ENCODE measurements around the gene ASF1B.

Gene ASF1B

DNA sequence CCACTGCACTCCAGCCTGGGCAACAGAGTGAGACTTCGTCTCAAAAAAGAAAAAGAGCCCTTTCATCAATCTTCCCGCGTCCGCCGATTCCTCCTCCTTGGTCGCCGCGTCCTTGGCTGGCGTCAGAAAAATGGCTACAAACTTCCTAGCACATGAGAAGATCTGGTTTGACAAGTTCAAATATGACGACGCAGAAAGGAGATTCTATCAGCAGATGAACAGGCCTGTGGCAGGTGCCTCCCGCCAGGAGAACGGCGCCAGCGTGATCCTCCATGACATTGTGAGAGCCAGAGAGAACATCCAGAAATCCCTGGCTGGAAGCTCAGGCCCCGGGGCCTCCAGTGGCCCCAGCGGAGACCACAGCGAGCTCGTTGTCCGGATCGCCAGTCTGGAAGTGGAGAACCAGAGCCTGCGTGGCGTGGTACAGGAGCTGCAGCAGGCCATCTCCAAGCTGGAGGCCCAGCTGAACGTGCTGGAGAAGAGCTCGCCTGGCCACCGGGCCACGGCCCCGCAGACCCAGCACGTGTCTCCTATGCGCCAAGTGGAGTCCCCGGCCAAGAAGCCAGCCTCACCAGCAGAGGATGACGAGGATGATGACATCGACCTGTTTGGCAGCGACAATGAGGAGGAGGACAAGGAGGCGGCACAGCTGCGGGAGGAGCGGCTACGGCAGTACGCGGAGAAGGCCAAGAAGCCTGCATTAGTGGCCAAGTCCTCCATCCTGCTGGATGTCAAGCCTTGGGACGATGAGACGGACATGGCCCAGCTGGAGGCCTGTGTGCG lies 65.9 kb downstream of the ASF1B start:
- Histone ChIP-seq H2AFZ (ENCODE audit: low read length) (no peak overlapping the region), H3K4me2 (ENCODE audit: low read depth, low read length) (no peak overlapping the region), H3K27me3 (replicated peaks; ENCODE audit: insufficient read depth, low read length) (peaks cover 12% of the 10 kb centered on the region; the same call in 1 of the 2 replicates), H3K9me2 (replicated peaks; ENCODE audit: insufficient read depth, low read length) (no peaks in the 10 kb centered on the region), H3F3A (ENCODE audit: insufficient read depth, low read length) (peaks cover 22% of the 10 kb centered on the region), H3K79me2 (ENCODE audit: low read length) (peaks cover 7% of the 10 kb centered on the region; the same call in 1 of the 2 replicates), H4K20me1 (ENCODE audit: insufficient read depth, low read length) (no peaks in the 10 kb centered on the region), H3K36me3 (replicated peaks; ENCODE audit: insufficient read depth, low read length) (no peaks in the 10 kb centered on the region), H3K27ac (ENCODE audit: low read length) (no peak overlapping the region), H3K4me3 (ENCODE audit: low read length) (no peak overlapping the region), H3K9me3 (replicated peaks; ENCODE audit: insufficient read depth, low read length) (no peaks in the 10 kb centered on the region), H3K9ac (ENCODE audit: low read length) (no peak overlapping the region), H3K4me1 (ENCODE audit: low read length) (peaks cover 3% of the 10 kb centered on the region)
- TF ChIP-seq EZH2 (optimal IDR thresholded peaks at IDR 0.05; ENCODE audit: low read depth, low read length) = no peak
- no peak for TF ChIP-seq CTCF (IDR thresholded peaks at IDR 0.05; ENCODE audit: low read length)
- no peak for TF ChIP-seq EZH2phosphoT487 (IDR thresholded peaks at IDR 0.05; ENCODE audit: low read length)
- DNase-seq = no peak

Measured in MM.1S (cell line).